Stimulated activated CD8-positive, alpha-beta memory T cell treated with anti-CD3 and anti-CD28 coated beads, Interleukin-7, amount 100 ng/mL, for 24 hours (primary cell): Measurements from ENCODE around the gene RHCE.
"Not testable (repeated sequence)": the region's sequence is repeated elsewhere in the genome, so short reads cannot be mapped to it uniquely, and the experiment has no call there.

ENCODE experiments used
- DNase-seq: peaks from one replicate; pipeline ENCODE4 v3.0.0-alpha.2; 2020; ENCODE audit warnings: low read depth

The RHCE gene

GRCh38 chr1:25397549-25397948 lies 23.1 kb downstream of the RHCE start:
- DNase-seq, result not testable (repeated sequence)

- DNase-seq, result no peak
These were observed 27.8 kb downstream of the RHCE start for GRCh38 chr1:25392841-25393240.

GRCh38 chr1:25389721-25390120 lies 30.9 kb downstream of the RHCE start:
- not testable (repeated sequence) for DNase-seq

GRCh38 chr1:25388691-25389090 lies 31.9 kb downstream of the RHCE start:
- DNase-seq, result not testable (repeated sequence)

GRCh38 chr1:25387096-25387495 lies 33.5 kb downstream of the RHCE start:
- not testable (repeated sequence) for DNase-seq

GRCh38 chr1:25383875-25384274 lies 36.8 kb downstream of the RHCE start:
- not testable (repeated sequence) for DNase-seq

- not testable (repeated sequence) for DNase-seq
These were observed 37.5 kb downstream of the RHCE start for GRCh38 chr1:25383090-25383489.

GRCh38 chr1:25382543-25382942 lies 38.1 kb downstream of the RHCE start:
- DNase-seq, result not testable (repeated sequence)

GRCh38 chr1:25378367-25378766 lies 42.3 kb downstream of the RHCE start:
- not testable (repeated sequence) for DNase-seq

- not testable (repeated sequence) for DNase-seq
These were observed 48.9 kb downstream of the RHCE start for GRCh38 chr1:25371757-25372156.

- DNase-seq, result not testable (repeated sequence)
These were observed 50.8 kb downstream of the RHCE start for GRCh38 chr1:25369691-25370271.

GRCh38 chr1:25369241-25369640 lies 51.4 kb downstream of the RHCE start:
- DNase-seq, result no peak

GRCh38 chr1:25362634-25363559 lies 57.7 kb downstream of the RHCE start:
- not testable (repeated sequence) for DNase-seq

GRCh38 chr1:25361901-25362300 lies 58.7 kb downstream of the RHCE start:
- DNase-seq, result no peak

GRCh38 chr1:25360596-25361581 lies 59.7 kb downstream of the RHCE start:
- DNase-seq, result no peak

- DNase-seq, result no peak
These were observed 63.8 kb downstream of the RHCE start for GRCh38 chr1:25356848-25357247.

- no peak for DNase-seq
These were observed 64.2 kb downstream of the RHCE start for GRCh38 chr1:25356441-25356840.

GRCh38 chr1:25355841-25356395 lies 64.7 kb downstream of the RHCE start:
- DNase-seq, result no peak

GRCh38 chr1:25349606-25350005 lies 71.0 kb downstream of the RHCE start:
- DNase-seq, result no peak

GRCh38 chr1:25347556-25347955 lies 73.1 kb downstream of the RHCE start:
- DNase-seq, result no peak

GRCh38 chr1:25343872-25344271 lies 76.8 kb downstream of the RHCE start:
- no peak for DNase-seq

- DNase-seq, result no peak
These were observed 77.8 kb downstream of the RHCE start for GRCh38 chr1:25342846-25343245.
